Measurements from ENCODE around the gene ATCAY. TPM values are rescaled to one million over a fixed set of nuclear protein-coding genes. Genes with fewer than 3 reads are reported as not detected.
"Not testable (repeated sequence)": the region's sequence is repeated elsewhere in the genome, so short reads cannot be mapped to it uniquely, and the experiment has no call there.

Gene ATCAY
- total RNA-seq, 1 donor: not detected

GRCh38 chr19:3949294-3949693, 68.8 kb downstream of the ATCAY start:
- DNase-seq (ENCODE audit: low read depth): no peak
- no peak overlapping the region for H3K4me3 ChIP-seq (ENCODE audit: low read depth, low read length)
- TF ChIP-seq CTCF (IDR thresholded peaks at IDR 0.05; ENCODE audit: insufficient read depth, low read length): no peak

- no peak overlapping the region for H3K4me3 ChIP-seq (ENCODE audit: low read depth, low read length)
- no peak for DNase-seq (ENCODE audit: low read depth)
- TF ChIP-seq CTCF (IDR thresholded peaks at IDR 0.05; ENCODE audit: insufficient read depth, low read length): no peak
These were observed 69.7 kb downstream of the ATCAY start for GRCh38 chr19:3949997-3950859.

GRCh38 chr19:3950871-3951861, 70.7 kb downstream of the ATCAY start:
- DNase-seq (ENCODE audit: low read depth): no peak
- TF ChIP-seq CTCF (IDR thresholded peaks at IDR 0.05; ENCODE audit: insufficient read depth, low read length): no peak
- no peak overlapping the region for H3K4me3 ChIP-seq (ENCODE audit: low read depth, low read length)

- not testable (repeated sequence) for DNase-seq (ENCODE audit: low read depth)
These were observed 72.3 kb downstream of the ATCAY start for GRCh38 chr19:3952755-3953276.

GRCh38 chr19:3954107-3954506, 73.6 kb downstream of the ATCAY start:
- H3K4me3 ChIP-seq (ENCODE audit: low read depth, low read length): no peak overlapping the region
- DNase-seq (ENCODE audit: low read depth): no peak
- no peak for TF ChIP-seq CTCF (IDR thresholded peaks at IDR 0.05; ENCODE audit: insufficient read depth, low read length)

More at GRCh38 chr19:3952755-3953276, 72.3 kb downstream of the ATCAY start:
- H3K4me3 ChIP-seq (ENCODE audit: low read depth, low read length): not testable (repeated sequence)

GRCh38 chr19:3955276-3955675, 74.8 kb downstream of the ATCAY start:
- DNase-seq (ENCODE audit: low read depth); H3K4me3 ChIP-seq (ENCODE audit: low read depth, low read length): not testable (repeated sequence)

- no peak for TF ChIP-seq CTCF (IDR thresholded peaks at IDR 0.05; ENCODE audit: insufficient read depth, low read length)
- DNase-seq (ENCODE audit: low read depth): no peak
- H3K4me3 ChIP-seq (ENCODE audit: low read depth, low read length): no peak overlapping the region
These were observed 75.2 kb downstream of the ATCAY start for GRCh38 chr19:3955688-3956087.
